Subcutaneous abdominal adipose tissue (tissue), 5 donors: ENCODE data around the gene KCNG2.

Experiments
- H3K27ac ChIP-seq: one replicate; pipeline ENCODE4 v1.7.0; 2013; ENCODE audit warnings: low read depth, mild to moderate bottlenecking, inconsistent platforms, low read length, moderate library complexity
- H3K27me3 ChIP-seq, 5 donors: one replicate each; pipeline ENCODE4 v1.7.0; 2013; ENCODE audit warnings: low read length in 5 of 5, inconsistent platforms in 1 of 5; ENCODE audit not compliant: control insufficient read depth in 5 of 5, insufficient read depth in 4 of 5
- H3K36me3 ChIP-seq, 5 donors: one replicate each; pipeline ENCODE4 v1.7.0; 2013; ENCODE audit warnings: low read length in 5 of 5; ENCODE audit not compliant: control insufficient read depth in 5 of 5, insufficient read depth in 5 of 5
- H3K4me1 ChIP-seq, 5 donors: one replicate each; pipeline ENCODE4 v1.7.0; 2013; ENCODE audit warnings: low read length in 5 of 5, mild to moderate bottlenecking in 3 of 5, moderate library complexity in 1 of 5; ENCODE audit not compliant: control insufficient read depth in 5 of 5, insufficient read depth in 5 of 5
- H3K4me3 ChIP-seq, 5 donors: one replicate each; pipeline ENCODE4 v1.7.0; 2013; ENCODE audit warnings: low read length in 5 of 5, low read depth in 1 of 5
- H3K9ac ChIP-seq, 5 donors: one replicate each; pipeline ENCODE4 v1.7.0; 2013; ENCODE audit warnings: low read length in 5 of 5, mild to moderate bottlenecking in 4 of 5, moderate library complexity in 3 of 5
- H3K9me3 ChIP-seq, 5 donors: one replicate each; pipeline ENCODE4 v1.7.0; 2013; ENCODE audit warnings: low read length in 5 of 5; ENCODE audit not compliant: control insufficient read depth in 5 of 5
- donor health status: healthy.
- donor health status: healthy.
- donor health status: healthy.
- donor health status: healthy.
- donor health status: healthy.

KCNG2 gene

DNA sequence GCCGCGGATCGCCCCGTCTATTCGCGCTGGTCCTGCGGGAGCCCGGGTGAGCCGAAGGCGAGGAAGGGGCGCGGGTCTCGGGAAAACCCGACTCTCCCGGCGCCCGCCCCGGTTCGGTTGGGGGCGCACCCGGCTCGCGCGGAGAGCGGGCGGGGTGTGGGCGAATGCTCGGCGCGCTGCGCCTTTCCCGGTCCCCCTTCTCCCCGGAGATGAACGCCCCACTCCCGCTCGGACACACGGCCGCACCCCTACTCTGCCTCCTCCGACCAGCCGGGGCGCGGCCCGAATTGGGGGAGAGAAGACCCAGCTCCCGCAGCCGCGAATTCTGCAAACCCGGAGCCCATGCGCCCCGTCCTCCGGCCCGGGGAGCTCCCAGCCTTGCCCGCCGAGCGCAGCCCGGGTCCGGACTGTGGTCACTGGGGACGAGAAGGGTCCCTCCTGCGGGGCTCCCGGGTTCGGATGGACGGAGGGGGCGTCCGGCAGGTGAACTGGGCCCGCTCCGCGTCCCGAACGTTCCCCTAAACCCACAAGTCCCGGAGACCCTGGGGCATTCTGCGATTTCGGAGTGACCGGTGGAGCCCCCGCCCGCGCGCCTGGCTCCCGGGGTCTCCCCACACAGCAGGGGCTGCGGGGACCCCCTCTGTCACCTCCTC is 734 bp downstream of the KCNG2 start:
- H3K4me3 ChIP-seq: peak overlapping the region in 2 of 5 donors; percentile 39 to 49
- H3K9ac ChIP-seq: no peak overlapping the region
- no peaks in the 10 kb centered on the region for H3K9me3 ChIP-seq
- H3K27ac ChIP-seq: no peak overlapping the region
- H3K36me3 ChIP-seq: no peaks in the 10 kb centered on the region
- H3K27me3 ChIP-seq: peaks cover 20 to 44% (median 33%) of the 10 kb centered on the region in 5 donors
- H3K4me1 ChIP-seq: peaks cover 0 to 24% (median 14%) of the 10 kb centered on the region in 5 donors

DNA sequence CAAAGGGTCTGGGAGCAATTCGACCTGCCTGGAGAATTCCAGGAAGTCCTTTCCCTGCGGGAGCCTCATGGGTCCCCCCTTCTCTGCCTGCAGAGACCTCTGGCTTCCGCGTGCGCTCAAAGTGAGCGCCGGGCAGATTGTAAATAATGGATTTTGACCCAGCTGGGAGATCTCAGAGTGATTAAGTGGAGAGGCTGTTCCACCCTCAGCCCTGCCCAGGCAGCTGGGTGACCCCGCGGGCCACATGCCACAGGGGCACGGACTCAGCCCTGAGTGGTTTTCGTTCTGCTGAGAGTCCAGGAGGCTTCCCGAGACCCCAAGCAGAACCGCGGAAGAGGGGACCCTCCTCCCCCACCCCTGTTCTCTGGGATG is 1.2 kb downstream of the KCNG2 start:
- no peak overlapping the region for H3K9ac ChIP-seq
- H3K27me3 ChIP-seq: peaks cover 20 to 44% (median 33%) of the 10 kb centered on the region in 5 donors
- peaks cover 0 to 24% (median 14%) of the 10 kb centered on the region in 5 donors for H3K4me1 ChIP-seq
- no peaks in the 10 kb centered on the region for H3K36me3 ChIP-seq
- peak overlapping the region in 2 of 5 donors; percentile 39 to 49 for H3K4me3 ChIP-seq
- no peaks in the 10 kb centered on the region for H3K9me3 ChIP-seq
- no peak overlapping the region for H3K27ac ChIP-seq

DNA sequence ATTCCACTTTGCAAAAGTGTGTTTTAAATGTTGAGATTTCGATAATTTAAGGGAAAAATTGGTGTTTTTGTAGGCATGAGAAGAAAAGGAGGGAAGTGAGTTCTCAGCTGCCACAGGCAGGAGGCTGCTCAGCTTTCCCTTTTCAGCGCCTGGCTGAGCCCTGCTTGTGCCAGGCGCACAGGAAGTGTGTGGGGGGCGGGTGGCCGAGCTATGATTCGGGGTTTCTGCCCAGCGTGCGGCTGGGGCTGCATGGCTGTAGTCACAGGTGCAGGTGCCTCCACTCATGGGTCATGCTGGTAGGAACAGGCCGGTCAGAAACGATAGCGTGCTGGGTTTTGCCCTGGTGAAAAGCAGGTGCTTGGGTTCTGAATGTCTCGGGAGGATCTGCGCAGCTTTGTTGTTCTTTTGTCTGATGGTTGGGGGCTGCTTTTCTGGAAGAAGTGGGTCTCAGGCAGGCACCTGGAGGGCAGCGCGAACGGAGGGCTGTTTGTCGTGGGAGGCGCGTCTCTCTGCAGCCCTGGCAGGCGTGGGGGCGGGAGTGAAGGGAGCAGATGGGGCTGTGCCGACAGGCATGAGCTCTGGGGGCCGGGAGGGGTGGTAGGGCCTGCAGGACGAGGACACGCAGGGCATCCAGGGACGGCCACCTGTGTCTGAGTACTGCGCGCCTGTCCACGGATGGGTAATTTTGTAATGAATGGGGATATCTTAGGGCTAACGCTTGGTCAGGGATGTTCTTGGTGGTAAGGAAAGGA is 2.1 kb downstream of the KCNG2 start:
- Histone ChIP-seq H3K4me1 (peaks cover 0 to 24% (median 14%) of the 10 kb centered on the region in 5 donors), H3K27me3 (peaks cover 20 to 40% (median 33%) of the 10 kb centered on the region in 5 donors), H3K36me3 (no peaks in the 10 kb centered on the region), H3K27ac (no peak overlapping the region), H3K9ac (no peak overlapping the region), H3K9me3 (no peaks in the 10 kb centered on the region), H3K4me3 (peak overlapping the region in 1 of 5 donors; percentile 49)

DNA sequence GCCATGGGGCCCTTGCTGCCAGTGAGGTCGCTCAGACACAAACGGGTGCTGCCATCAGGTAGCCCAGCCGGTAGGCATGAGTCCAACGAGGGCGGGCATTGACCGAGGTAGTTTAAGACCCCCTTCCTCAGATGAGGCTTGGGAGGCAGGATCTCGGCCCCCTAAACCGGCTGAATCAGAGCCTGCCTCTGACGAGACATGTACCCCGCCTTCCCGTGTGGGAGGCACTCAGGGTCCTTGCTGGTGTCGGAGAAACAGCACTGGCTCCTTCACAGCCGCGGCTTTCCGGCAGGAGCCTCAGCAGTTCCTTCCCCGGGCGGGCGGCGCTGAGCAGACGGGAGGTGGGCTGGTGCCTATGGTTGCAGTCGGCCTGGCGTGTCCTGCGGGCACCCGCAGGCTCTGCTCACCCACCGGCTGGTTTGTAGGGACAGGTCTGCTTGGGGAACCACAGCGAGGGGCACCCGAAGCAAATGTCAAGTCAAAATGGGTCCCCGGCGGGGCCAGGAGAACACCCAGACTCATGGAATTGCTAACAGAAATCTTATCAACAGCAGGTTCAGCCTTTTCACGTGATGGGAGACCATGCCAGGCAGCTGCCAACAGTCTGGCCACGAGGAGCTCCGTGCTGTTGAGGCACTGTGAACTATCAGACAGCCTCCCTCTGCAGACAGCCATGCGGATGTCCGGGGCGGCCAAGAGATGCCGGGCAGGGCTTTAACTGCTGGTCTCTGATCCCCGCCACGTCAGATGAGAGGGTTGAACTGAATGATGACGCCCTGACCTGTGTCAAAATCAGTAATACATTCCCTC is 2.8 kb downstream of the KCNG2 start:
- H3K9ac ChIP-seq: no peak overlapping the region
- peaks cover 0 to 24% (median 14%) of the 10 kb centered on the region in 5 donors for H3K4me1 ChIP-seq
- no peaks in the 10 kb centered on the region for H3K9me3 ChIP-seq
- no peak overlapping the region for H3K4me3 ChIP-seq
- H3K27ac ChIP-seq: no peak overlapping the region
- no peaks in the 10 kb centered on the region for H3K36me3 ChIP-seq
- peaks cover 20 to 40% (median 33%) of the 10 kb centered on the region in 5 donors for H3K27me3 ChIP-seq

DNA sequence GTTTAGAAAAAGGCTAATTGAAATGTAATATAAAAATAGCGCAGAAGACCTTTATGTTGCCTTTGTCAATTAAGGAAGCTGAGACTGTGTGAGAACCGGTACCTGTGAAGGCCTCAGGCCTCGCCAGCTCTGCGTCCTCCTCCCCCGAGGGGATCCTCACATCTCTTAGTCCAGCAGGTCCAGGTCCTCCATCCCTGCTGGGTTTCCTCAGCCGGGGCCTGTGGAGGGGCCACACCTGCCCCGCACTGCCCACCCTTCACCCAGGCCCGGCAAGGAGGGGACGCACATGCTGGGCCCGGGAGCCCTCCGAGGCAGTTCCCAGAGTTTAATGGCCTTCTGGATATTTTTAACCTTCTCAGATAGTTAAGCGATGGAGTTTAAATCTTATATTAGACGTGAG is 3.5 kb downstream of the KCNG2 start:
- no peaks in the 10 kb centered on the region for H3K36me3 ChIP-seq
- H3K27ac ChIP-seq: no peak overlapping the region
- H3K27me3 ChIP-seq: peaks cover 20 to 40% (median 33%) of the 10 kb centered on the region in 5 donors
- H3K9ac ChIP-seq: no peak overlapping the region
- no peak overlapping the region for H3K4me3 ChIP-seq
- peaks cover 0 to 24% (median 14%) of the 10 kb centered on the region in 5 donors for H3K4me1 ChIP-seq
- H3K9me3 ChIP-seq: no peaks in the 10 kb centered on the region

DNA sequence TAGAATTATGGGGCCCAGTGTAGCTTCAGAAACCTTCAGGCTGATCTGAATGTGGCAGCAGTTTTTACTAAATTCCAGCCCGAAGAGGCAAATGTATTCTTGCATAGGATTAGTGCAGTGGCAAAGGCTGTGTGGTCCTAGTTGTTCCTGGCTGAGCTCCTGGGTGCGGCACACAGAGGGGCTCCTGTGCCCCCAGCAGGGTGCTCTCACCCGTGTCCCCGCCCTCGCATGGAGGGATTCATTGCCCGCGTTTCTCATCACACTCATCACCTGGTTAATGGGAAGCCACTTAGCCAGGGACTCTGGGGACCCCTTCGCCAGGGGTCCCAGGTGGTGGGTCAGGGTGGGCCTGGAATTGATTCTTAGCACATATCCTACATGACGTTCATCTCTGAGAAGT is 3.9 kb downstream of the KCNG2 start:
- Histone ChIP-seq H3K9ac (no peak overlapping the region), H3K4me1 (peaks cover 0 to 24% (median 14%) of the 10 kb centered on the region in 5 donors), H3K27ac (no peak overlapping the region), H3K36me3 (no peaks in the 10 kb centered on the region), H3K27me3 (peaks cover 20 to 36% (median 33%) of the 10 kb centered on the region in 5 donors), H3K4me3 (no peak overlapping the region), H3K9me3 (no peaks in the 10 kb centered on the region)

DNA sequence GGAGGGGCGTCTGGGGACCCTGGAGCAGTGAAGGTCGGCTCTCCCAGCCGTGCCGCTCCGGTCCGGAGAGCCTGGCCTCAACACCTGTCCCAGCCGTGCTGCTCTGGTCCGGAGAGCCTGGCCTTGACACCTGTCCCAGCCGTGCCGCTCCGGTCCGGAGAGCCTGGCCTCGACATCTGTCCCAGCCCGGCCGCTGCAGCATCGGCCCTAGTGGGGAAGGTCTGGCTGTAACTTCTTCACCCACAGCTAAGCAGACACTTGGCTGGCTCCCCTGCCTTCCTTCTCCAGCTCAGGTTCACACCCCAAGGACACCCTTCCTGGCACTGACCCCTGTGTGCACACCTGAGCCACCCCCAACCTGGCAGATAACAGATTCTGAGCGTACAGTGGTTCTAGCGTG is 4.6 kb downstream of the KCNG2 start:
- no peaks in the 10 kb centered on the region for H3K9me3 ChIP-seq
- no peaks in the 10 kb centered on the region for H3K36me3 ChIP-seq
- no peak overlapping the region for H3K9ac ChIP-seq
- peaks cover 19 to 29% (median 27%) of the 10 kb centered on the region in 5 donors for H3K27me3 ChIP-seq
- H3K4me3 ChIP-seq: no peak overlapping the region
- H3K4me1 ChIP-seq: peaks cover 0 to 23% (median 14%) of the 10 kb centered on the region in 5 donors
- H3K27ac ChIP-seq: no peak overlapping the region

DNA sequence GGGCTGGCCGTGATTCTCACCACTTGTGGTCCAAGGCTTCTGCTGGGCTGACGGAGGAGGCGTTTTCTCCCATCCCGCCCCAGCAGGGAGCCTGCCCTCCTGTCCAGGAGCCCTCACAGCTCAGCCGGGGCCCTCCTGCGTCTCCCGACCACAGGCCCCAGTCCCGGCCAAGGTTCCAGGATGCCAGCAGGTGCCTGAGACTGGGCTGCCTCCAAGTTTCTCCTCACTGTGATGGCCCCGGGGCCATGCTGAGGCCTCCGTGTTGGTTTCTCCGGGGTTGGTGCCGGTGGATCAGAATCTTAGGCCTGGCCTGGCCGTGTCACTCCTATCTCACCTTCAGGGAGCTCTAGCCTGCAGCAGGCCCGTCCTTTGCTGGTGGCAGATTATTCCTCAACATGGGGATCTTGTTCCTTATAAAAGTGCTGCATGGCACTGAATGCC is 5.9 kb downstream of the KCNG2 start:
- H3K9me3 ChIP-seq: no peaks in the 10 kb centered on the region
- H3K36me3 ChIP-seq: no peaks in the 10 kb centered on the region
- H3K4me1 ChIP-seq: peaks cover 0 to 13% (median 5%) of the 10 kb centered on the region in 5 donors
- no peak overlapping the region for H3K27ac ChIP-seq
- H3K4me3 ChIP-seq: no peak overlapping the region
- peaks cover 16 to 23% (median 20%) of the 10 kb centered on the region in 5 donors for H3K27me3 ChIP-seq
- H3K9ac ChIP-seq: no peak overlapping the region

DNA sequence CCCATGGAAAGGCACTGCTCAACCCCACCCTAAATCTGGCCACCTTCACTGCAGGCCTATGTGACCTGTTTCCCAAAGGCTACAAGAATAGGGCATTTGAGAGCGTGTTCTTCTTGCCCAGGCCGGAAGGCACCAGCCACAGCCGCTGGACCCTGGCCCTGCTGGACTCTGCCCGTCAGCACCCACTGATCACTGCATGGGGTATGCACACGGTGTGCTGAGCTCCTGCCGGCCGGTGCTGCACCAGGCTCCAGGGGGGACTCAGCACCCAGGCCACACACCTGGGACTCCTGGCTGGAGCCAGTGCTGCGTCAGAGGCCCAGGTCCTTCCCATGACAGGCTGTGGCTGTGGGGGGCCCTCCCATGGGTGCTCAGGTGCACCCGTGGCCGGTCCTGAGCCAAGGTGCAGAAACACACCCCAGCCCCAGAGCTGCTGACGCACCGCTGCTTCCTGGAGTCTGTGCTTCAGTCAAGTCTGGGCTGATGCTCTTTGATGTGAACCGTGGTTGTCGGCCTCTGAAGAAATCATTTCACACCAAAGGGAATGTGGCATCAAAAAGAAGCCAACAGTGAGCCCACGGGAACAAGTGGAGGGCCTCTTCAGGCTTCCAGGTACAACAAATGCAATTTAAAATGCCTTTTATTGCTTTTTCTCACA is 6.5 kb downstream of the KCNG2 start:
- Histone ChIP-seq H3K4me1 (peaks cover 0 to 8% (median 0%) of the 10 kb centered on the region in 5 donors), H3K36me3 (no peaks in the 10 kb centered on the region), H3K9ac (no peak overlapping the region), H3K9me3 (no peaks in the 10 kb centered on the region), H3K27ac (no peak overlapping the region), H3K27me3 (peaks cover 10 to 17% (median 14%) of the 10 kb centered on the region in 5 donors), H3K4me3 (no peak overlapping the region)
